ENCODE measurements around the gene NFIX.

Gene NFIX

DNA sequence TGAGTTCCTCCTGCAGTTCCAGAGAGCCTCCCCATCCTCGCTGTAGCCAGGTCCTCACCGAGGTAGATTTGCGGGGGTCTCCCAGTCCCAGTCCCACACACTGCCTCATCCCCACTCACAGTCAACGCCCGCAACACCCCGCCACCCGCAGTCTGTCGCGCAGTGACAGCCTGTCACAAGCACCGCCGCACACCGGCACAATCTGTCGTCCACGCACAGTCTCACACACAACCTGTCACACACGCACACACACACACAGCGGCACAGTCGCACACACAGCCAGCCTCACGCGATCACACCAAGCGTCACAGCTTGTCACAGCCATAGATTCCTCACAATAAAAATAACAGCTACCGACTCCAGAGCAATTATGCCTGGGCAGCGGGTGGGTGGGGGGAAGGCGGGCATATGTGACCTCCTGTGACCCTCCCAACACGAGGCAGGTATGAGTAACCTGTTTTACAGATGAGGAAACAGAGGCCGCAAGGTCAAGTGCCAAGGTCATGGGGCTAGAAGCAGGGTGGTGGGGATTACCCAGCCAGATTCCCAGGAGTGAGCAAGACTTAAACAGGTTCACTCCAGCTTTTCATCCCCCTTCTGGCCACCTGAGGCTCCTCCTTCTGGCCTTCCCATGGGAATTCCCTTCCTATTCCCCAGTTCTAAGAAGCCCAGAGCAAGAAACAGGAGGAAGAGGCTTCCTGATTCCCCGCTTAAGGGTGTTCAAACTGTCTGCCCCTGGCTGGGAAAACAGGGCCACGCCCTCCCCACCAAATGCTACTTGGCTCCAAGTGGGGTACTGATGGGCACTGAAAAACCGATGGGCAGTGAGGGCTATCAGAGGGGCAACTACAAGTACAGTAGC lies 13.9 kb downstream of the NFIX start:
- DNase-seq (ENCODE audit: low spot score): no peak

DNA sequence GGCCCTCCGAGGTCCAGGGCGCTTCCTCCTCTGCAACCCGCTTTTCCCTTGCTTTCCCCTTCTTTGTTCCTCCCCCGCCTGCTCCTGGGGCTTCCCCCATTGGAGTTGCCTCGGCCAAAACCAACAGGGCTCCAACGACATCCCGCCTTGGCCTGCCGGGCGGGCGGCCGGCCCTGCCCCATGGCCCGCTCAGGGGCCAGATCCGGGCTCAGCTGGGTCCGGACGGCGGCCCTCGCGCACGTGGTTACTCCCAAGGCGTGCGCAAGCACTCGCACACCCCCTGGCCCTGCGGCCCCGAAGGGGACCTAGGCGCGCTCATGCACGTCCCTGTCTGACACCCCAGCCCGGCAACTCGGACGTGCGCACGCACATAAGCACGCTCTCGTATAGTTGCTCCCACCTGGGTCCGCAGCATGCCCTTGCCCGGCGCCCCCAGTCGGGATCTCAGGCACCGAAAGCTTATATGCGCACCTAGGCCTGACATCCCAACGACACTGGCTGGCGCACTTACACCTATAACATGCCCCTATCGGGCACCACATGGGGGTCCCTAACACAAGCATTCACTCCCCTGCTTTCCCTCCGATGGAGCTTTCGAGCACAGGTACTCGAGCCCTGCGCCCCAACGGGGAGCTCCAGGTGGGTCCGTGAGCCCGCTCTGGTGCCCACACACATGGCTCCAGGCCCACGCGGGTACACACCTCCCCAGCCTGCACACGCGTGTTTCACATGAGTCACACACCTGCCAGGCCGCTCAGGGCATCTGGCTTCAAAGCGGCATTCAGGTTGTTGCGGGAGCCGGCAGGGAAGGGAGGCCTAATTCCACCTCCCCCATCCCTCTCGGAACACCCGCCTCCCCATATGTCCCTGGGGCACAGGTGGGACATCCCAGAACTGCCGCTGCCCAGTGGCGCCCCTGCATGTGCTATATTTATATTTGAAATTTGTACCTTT lies 15.0 kb downstream of the NFIX start:
- no peak for DNase-seq (ENCODE audit: low spot score)

DNA sequence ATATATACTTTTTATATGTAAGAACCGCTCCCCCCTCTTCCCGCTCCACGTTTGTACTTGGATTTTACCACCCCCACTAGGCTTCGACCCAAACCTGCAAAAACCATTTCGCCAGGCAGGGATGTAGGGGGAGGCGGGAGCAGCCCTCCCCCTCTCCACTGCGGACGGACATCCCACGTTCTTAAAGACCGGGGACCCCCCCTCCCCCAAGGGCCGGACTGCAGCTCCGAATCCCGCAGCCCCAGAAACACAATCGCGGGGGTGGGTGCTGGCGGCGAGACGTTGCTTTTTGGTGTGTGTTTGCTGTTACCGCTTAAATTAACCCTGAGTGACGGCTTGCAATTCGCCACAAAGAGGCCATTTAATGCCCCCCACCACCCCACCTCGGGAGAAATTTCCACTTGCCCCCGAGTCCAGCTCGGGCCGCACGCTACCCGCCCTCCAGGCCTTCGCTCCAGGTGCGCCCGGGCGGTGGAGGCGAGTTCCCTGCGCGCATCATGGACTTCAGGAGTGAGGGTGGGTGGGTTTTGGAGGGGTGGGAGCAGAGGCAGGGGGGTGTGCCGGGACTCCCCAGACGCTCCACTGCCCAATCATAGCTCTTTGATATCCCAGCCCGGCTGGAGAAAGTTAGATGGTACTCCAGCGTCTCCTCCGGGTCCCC lies 15.8 kb downstream of the NFIX start:
- no peak for DNase-seq (ENCODE audit: low spot score)

DNA sequence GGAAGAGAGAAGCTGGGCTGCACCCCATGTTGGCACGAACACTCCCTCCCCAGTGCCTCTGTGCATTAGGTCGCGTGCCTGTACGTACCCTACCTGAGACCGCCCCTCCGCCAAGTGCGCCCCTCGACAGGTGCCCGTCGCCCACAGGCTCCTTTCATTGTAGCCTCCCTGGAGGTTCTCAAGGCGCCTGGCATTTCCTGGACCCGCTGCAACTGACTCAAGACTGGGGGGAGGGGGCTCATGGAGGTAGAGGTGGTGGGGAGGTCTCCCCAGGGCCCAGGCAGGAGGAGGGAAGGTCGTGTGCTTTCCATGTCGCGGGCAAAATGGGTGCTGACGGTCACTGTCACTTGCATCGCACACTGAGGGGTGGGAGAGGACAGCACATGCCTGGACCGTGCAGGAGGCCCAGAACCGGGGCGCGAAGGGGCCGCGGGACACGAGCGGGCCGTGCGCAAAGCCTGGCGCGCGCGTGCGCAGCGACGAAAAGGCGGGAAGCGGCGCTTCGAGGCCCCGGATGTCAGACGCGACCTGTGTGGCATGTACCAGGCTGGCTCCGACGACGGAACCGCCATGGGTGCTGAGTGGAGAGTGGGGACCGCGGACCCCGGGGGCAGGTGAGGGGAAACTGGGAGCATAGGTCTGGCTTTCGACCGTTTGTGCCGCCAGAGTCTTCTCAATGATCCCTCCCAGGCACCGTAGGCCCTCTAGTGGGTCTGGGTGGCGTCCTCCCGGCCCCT lies 16.5 kb downstream of the NFIX start:
- no peak for DNase-seq (ENCODE audit: low spot score)

DNA sequence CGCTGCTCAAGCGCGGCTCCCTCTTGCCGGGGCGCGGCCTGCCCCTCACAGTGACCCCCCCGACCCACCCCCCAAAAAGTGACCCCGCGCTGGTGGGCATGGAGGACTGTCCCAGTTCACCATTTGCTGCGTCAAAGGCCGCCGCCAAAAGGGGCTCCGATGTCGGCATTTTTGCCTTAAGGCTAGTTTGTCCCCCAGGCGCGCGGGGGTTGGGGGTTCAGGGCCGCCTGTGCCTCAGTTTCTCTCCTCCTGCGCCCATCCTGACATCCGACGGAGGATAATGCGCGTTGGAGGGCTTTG lies 17.1 kb downstream of the NFIX start:
- no peak for DNase-seq (ENCODE audit: low spot score)

DNA sequence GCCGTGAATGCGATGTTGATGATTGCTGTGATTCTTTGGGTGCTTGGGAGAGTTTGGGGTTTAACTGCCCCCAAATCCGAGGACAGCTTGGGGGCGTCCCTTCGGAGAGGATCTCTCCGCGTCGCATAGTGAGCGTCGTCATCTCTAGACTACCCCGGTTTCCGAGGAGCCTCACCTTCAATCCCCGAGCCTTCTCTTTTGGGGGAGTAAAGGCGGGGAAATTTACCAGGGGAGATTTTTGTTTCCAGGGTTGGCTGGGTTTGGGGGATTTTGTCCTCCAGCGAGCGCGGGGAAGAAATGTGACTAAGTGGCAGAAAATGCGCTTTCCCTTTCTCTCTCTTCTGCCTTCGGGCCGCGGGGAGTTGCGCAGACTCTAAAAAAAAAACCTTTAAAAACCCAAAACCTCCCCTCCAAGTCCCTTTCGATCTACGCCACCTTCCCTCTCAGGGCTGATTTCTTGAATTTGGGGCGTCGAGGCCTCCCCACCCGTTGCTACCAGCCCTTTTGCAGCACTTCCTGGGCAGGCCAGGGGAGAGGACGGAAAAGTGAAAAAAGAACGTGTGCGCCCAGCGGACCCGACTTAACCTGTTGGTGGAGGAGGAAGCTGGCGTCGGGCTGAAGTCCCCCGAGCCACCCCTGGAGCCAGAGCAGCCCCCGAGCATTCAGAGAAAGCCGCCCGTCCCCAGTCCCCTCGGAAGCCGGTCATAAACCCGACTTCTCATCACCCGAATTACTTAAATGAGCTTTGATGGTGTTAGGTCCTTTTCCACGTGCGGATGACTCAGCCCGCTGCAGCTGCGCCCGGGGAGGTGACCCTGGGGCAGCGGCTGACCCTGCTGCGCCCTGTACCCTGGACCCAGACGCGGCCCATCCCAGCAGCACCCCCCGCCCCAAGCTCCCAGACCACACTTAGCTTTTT lies 17.7 kb downstream of the NFIX start:
- no peak for DNase-seq (ENCODE audit: low spot score)

DNA sequence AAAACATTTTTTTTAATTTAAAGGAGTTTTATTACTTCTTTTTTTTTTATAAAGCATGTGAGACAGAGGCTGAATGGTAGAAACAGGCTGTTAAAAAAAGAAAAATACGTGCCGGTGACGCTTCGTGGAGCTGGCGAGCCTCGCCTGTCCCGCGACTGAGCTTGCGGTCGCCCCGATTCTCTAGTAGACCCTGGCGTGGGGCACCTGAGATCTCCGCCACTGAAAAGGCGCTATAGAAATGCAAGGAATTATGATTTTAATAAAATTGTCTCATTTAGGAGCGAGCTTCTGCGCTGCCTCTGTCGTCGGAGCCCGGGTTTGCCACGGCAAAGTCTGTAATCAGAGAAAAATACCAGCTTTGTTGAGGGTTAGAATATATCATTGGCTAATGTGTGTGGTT lies 18.4 kb downstream of the NFIX start:
- no peak for DNase-seq (ENCODE audit: low spot score)

DNA sequence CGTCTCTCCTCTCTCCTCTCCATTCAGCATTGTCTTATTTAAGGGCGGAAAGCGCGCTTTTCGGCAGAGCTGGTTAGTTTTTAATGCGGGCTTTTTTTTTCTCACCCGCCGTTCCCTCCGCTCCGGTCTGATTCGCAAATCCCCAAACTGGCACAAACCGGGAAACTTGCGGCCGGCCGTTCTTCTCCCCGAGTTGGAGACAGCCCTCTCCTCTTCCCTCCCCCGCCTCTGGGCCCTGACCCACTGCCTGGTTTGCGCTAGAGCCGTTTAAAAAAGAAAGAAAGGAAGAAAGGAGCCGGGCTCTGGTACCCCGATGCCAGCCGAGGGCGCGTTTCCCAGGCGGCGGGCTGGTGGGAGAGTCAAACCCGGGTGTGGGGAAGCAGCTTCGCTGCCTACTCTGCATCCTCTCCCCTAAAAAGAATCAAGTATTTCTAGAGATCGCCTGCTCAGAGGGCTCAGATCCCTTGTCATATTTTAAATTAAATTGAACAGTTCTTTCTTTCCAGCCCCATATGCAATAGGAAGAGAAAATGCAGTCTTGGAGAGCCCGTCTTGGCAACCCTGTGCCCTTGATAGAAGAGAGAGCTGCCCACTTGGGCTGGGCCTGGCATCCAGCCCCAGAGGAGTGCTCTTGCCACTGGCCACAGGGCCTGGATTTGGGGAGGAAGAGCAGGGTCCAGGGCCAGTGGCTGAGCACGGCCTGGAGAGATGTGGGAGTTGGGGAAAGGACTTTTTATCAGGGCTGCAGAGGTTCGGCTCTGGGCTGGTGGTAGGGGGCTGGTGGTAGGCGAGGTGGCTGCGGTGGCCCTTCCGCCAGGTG lies 19.0 kb downstream of the NFIX start:
- no peak for DNase-seq (ENCODE audit: low spot score)

DNA sequence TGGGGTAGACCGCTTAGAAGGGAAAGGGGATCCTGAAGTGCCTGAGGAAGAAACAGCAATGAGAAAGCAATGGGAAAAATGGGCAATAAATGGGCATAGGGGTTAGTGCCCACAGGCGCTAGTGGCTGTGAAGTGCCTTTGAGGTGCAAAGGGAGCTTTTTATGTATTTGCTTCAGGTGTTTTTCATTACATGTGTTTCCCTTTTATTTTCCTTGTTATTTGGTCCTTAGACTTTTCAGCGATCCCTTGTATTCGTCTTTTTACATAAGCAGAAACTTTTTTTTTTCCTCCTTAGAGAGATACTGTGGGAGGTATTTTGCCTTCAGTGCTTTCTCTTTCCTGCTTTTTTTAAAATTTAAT lies 19.6 kb downstream of the NFIX start:
- no peak for DNase-seq (ENCODE audit: low spot score)

DNA sequence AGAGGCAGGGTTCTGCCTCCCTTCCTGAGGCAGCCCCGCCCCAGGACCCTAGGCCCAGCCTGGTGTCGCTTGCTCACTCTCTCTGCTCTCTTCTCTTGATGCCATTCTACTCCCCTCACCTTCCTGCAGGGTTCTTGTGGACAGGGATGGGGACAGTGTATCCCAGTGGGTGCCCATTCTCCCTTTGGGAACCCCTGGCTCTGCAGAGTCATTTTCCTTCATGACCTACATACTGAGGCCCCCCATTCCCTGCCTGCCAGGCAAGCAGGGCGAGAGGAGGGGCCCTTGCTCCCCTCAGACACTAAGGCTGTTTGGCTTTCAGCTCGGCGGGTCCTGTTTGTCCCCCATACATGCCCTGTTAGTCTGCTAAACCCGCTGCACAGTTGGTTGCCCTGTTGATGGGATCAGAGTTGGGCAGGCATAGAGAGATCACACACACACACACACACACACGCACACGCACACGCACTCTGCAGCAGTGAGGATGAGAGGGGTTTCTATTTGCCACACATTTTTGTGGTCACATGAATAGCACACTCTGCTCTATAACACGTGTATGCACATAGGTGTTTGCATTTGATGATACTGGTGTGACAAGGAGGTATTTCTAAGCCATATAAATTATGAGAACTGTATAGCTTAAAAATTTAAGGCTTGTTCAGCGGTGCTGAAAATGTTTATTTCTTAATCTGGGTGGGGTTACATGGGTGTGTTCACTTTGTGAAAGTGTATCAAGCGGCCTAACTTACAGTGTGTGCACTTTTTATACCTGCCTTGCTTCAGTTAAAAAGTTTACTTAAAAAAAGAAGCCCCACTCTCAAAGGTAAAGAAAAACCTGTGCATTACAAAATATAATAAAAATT lies 20.3 kb downstream of the NFIX start:
- no peak for DNase-seq (ENCODE audit: low spot score)

DNA sequence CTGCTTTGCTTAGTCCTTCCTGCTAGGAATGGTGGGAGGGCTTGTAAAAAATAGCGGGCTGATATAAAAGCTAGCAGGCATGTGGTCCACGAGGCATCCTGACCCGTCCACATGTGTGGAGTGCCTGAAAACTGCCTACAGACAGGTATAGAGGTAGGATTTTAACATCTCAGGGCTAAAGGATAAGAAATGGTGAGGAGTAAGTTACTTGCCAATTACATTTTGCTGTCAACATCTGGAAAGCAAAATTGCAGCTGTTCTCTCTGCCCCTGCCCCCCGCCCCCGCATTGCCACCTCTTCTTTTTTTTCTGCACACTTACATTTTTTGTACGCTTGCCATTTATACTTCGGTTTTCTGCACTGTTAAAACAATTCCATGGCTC lies 21.0 kb downstream of the NFIX start:
- DNase-seq (ENCODE audit: low spot score): no peak

DNA sequence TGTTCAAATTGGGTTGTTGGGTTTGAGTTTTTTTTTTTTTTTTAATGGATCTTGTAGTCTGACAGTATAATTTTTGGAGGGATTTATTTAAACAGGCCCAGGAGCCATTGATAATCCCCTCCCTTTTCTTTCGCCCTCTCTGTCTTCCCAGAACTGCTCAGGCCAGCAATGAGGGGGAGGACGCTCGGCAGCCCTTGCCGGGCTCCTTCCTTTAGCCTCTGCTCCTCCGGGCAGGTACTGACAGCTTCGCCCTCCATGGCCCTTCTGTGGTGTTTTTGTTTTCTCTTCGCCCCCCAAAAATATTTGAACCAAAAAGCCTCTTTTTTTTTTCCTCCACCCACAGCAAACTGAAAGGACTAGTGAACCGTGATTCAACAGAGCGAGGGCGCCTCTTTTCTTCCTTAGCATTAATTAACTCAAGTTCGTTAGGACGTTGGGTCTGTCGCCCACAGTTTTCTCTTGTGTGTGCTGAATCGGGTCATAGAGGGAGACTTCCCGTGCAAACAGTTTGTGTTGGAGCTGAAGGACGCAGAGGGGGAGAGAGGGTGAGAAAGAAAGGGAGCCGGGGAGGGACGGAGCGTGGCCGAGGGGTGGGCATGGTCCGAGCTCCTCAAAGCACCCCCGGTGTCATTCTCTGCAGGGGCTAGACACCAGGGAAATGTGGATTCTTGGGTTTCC lies 21.5 kb downstream of the NFIX start:
- no peak for DNase-seq (ENCODE audit: low spot score)

DNA sequence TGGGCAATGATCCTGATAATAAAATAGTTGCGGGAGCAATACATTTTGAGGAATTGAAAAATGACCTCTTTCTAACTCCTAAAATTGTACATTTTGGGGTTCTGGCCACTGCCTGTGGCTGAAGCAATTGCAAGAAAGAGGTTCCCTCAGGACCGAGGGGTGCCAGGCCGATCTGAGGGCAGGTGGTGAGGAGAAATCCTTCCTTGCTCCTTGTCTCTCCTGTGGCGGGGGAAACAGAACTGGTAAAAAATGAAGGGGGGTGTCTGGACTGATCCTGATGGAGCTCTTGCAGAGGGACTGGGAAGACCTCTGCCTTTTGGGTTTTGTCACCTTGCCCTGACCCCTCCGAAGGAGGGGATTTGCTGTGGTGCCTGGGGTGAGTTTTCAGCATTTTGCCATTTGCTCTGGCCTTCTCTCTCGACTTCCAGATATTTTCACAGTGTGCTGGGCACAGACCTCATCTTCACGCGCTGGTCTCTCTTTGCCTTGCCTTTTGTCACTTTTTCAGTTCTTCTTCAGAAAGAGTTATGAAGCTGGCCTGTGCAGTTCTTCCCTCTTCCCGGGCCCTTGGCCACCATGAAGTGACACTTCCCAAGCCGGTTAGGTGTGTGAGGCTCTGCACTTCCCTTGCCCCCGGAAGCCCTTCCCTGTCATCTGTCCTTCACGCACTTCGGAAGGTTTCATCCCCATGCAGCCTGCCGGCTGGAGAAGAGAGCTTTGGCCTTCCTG lies 22.2 kb downstream of the NFIX start:
- DNase-seq (ENCODE audit: low spot score): no peak

DNA sequence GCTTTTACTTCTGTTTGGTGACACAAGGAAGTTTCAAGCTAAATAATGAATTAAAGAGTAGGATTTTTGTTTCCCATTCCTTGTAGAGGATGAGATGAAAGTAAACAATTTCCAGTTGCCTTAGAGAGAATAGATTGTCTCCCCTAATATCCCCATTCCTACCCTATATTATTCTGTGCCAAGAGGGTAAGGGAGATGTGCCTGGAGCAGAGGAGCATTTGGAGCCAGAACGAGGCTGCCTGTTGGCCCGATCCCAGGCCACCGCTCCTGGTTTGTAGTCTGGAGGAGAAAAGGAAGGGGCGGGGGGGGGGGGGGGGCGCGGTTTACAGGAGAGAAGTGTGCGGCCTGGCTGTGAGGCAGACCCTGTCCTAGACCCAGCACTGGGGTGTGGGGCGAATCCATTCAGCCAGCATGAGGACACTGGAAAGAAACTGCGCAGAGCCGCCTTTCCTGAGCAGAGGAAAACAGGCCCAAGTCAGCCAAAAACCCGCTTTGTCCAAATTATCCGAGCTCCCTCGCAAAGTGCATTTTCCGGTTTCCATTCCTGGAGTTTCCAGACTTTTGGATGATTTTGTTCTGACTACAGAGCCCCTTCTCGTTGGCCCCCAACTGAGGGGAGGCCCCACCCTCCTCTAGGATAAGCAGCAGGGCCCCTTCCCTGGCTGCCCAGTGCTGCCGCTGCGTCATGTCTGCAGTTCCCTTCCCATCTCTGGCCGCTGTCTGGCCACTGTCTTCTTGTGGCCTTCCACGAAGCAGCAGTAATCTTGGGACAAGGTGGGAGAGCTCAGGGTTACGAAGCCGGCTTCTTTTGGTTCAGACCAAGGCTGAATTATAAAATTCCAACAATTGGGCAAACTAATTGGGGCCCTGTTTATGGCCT lies 23.0 kb downstream of the NFIX start:
- no peak for DNase-seq (ENCODE audit: low spot score)

DNA sequence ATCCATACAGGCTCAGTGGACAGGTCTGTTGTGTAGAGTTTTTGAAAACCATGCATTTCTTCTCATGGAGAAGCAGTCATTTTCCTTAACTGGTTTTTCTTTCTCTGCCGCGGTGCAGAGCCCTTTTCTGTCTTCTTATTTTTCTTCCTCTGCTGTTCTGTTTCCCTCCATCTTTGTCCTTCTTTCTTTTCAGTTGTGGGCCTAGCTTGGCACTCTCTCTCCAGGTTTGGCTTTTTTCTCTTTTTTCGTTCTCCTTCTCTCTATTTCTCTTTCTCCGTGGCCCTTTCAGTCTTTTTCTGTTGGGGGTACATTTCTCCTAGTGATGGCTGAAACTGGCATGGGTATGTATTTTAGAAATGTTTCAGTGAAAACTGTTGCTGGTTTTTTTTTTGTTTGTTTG lies 24.1 kb downstream of the NFIX start:
- no peak for DNase-seq (ENCODE audit: low spot score)

DNA sequence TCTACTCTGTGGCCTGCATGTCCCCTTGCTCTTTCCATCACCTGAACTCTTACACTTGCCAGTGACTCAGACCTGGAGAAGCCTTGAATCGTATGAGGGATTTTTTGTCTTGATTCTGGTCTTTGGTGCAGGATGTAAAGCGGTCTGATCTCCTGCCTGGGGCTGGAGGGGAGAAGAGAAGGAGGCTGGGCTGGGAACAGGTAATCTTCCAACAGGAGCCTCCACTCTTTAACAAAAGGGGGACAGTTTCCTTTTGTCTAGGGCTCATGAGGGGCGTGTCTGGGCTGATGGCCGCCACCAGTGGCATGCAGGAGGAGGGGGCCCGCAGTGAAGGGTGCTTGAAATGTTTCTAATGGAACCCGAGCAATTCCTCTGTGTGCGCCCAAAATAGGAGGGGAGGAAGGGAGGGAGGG lies 24.7 kb downstream of the NFIX start:
- DNase-seq (ENCODE audit: low spot score): no peak

Measured in ecto neural progenitor cell (in vitro differentiated cells).